ENCODE measurements around the gene ETF1.

The ETF1 gene

DNA sequence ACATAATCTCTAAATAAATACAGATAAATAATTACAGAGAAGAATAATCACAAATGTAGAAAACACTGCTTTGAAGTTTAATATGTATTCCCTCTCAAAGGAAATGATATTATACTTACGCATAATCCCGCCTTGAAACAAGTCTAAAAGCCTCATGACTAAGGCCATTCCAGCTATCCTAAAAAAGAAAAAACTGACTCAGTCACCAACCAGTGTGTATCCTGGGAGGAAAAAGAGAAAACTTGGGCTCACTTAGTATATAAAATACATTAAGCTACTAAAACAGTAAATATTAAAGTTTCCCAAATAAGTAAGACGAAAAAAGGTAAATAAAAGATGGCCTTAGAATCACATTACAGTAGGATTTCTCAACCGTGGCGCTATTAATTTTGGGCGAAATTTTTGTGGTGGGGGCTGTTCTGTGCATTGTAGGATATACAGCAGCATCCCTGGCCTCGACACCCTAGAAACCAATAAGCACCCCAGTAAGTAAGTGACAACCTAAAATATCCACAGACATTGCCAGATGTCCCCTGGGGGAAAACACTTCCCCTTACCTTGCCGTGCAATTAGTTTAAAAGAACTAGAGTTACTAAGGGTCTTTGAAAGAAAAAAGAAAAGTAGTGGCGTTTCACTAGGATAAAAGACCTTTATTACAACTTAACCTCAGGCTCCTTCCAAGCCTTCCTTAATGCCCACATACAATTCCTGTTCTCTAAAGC, 31.1 kb upstream of the ETF1 start:
- no peak for TF ChIP-seq CTCF (IDR thresholded peaks at IDR 0.05; ENCODE audit: borderline replicate concordance, control extremely low read depth, extremely low read depth, insufficient read depth, missing control alignments)
- DNase-seq (ENCODE audit: low spot score): no peak
- in situ Hi-C loops (cut with MboI; ENCODE audit: low sequenced_read_pairs, unreplicated experiment): no loop called here

DNA sequence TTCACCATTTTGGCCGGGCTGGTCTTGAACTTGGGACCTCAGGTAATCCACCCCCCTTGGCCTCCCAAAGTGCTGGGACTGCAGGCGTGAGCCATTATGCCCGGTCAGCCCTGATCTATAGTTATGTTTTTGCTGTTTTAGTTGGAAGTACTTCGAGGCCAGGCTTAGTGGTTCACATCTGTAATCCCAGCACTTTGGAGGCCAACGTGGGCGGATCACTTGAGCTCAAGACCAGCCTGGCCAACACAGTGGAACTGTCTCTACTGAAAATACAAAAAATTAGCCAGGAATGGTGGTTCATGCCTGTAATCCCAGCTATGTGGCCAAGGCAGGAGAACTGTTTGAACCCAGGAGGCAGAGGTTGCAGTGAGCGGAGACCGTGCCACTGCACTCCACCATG, 30.2 kb upstream of the ETF1 start:
- DNase-seq (ENCODE audit: low spot score): no peak
- no peak for TF ChIP-seq CTCF (IDR thresholded peaks at IDR 0.05; ENCODE audit: borderline replicate concordance, control extremely low read depth, extremely low read depth, insufficient read depth, missing control alignments)
- in situ Hi-C loops (cut with MboI; ENCODE audit: low sequenced_read_pairs, unreplicated experiment): no loop called here

DNA sequence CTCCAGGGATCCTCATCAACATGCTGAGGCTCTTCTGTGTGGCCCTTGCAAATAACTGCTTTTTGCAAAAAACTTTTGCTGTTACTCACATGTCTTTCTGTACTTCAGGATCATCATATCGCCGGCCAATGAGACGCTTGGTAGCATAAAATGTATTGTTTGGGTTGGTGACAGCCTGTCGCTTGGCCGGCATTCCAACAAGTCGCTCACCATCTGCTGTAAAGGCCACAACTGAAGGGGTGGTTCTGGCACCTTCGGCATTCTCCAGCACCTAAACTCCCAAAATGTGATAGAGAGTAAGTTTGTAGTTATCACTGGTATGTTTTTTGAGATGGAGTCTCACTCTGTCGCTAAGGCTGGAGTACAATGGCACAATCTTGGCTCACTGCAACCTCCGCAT, 27.8 kb upstream of the ETF1 start:
- TF ChIP-seq CTCF (IDR thresholded peaks at IDR 0.05; ENCODE audit: borderline replicate concordance, control extremely low read depth, extremely low read depth, insufficient read depth, missing control alignments): no peak
- in situ Hi-C loops (cut with MboI; ENCODE audit: low sequenced_read_pairs, unreplicated experiment): no loop called here
- DNase-seq (ENCODE audit: low spot score): no peak

DNA sequence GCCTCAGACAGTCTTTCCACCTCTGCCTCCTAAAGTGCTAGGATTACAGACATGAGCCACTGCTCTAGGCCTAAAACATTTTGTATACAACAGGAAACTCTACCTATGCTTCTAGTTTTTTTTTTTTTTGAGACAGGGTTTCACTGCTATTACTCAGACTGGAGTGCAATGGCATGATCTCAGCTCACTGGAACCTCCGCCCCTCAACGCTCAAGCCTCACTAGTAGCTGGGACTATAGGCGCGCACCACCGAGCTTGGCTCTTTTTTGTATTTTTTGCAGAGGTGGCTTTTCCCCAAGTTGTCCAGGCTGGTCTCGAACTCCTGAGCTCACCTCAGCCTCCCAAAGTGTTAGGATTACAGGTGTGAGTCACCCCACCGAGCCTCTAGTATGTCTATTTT, 26.7 kb upstream of the ETF1 start:
- no peak for DNase-seq (ENCODE audit: low spot score)
- no peak for TF ChIP-seq CTCF (IDR thresholded peaks at IDR 0.05; ENCODE audit: borderline replicate concordance, control extremely low read depth, extremely low read depth, insufficient read depth, missing control alignments)
- in situ Hi-C loops (cut with MboI; ENCODE audit: low sequenced_read_pairs, unreplicated experiment): no loop called here

DNA sequence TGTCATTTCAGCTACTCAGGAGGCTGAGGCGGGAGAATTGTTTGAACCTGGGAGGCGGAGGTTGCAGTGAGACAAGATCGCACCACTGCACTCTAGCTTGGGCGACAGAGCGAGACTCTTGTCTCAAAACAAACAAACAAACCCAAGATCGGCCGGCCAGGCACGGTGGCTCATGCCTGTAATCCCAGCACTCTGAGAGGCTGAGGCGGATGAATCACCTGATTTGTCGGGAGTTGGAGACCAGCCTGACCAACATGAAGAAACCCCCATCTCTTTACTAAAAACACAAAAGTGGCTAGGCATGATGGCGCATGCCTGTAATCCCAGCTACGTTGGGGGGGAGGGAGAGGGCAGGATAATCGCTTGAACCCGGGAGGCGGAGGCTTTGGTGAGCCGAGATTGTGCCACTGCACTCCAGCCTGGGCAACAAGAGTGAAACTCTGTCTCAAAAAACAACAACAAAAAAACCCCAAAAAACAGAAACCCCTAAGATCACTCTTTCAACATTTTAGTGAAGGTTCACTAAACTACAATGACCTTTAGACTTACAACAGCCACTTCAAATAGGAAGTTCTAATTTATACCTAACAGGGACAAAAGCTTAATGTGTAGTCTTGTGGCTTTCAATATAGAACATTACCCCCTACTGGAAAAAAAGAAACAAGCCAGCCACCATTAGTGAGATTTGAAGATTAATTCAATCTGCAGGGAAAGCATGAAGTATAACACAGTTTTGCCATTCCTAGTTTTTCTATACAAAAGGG, 25.2 kb upstream of the ETF1 start:
- in situ Hi-C loops (cut with MboI; ENCODE audit: low sequenced_read_pairs, unreplicated experiment): no loop called here

GRCh38 chr5:138566792-138567191, 23.8 kb upstream of the ETF1 start:
- in situ Hi-C loops (cut with MboI; ENCODE audit: low sequenced_read_pairs, unreplicated experiment): no loop called here
- DNase-seq (ENCODE audit: low spot score): no peak
- TF ChIP-seq CTCF (IDR thresholded peaks at IDR 0.05; ENCODE audit: borderline replicate concordance, control extremely low read depth, extremely low read depth, insufficient read depth, missing control alignments): no peak

More for the DNA sequence above, 25.2 kb upstream of the ETF1 start:
- no peak for TF ChIP-seq CTCF (IDR thresholded peaks at IDR 0.05; ENCODE audit: borderline replicate concordance, control extremely low read depth, extremely low read depth, insufficient read depth, missing control alignments)
- no peak for DNase-seq (ENCODE audit: low spot score)

All from GM13976 (cell line).